GM18867 (cell line): ENCODE results near the gene CD44.

Experiments used
- ATAC-seq: cut with Tn5 transposase; IDR thresholded peaks from one replicate; pipeline ENCODE4 v1.9.1; 2021; ENCODE audit warnings: mild to moderate bottlenecking, moderate library complexity; ENCODE audit not compliant: unreplicated experiment

CD44 gene

GRCh38 chr11:35234460-35235156 lies 95.6 kb downstream of the CD44 start:
- no peak for ATAC-seq

GRCh38 chr11:35235157-35235468 lies 96.1 kb downstream of the CD44 start:
- no peak for ATAC-seq

- no peak for ATAC-seq
These were observed 96.5 kb downstream of the CD44 start for GRCh38 chr11:35235498-35235897.

GRCh38 chr11:35235936-35236666 lies 97.1 kb downstream of the CD44 start:
- no peak for ATAC-seq

GRCh38 chr11:35236667-35237003 lies 97.7 kb downstream of the CD44 start:
- no peak for ATAC-seq

GRCh38 chr11:35237351-35237750 lies 98.4 kb downstream of the CD44 start:
- no peak for ATAC-seq

GRCh38 chr11:35237860-35238715 lies 99.1 kb downstream of the CD44 start:
- no peak for ATAC-seq

GRCh38 chr11:35238882-35239281 lies 99.9 kb downstream of the CD44 start:
- no peak for ATAC-seq

- ATAC-seq, result no peak
These were observed 100.6 kb downstream of the CD44 start for GRCh38 chr11:35239471-35240075.

GRCh38 chr11:35241083-35241482 lies 102.1 kb downstream of the CD44 start:
- ATAC-seq, result no peak

- no peak for ATAC-seq
These were observed 102.6 kb downstream of the CD44 start for GRCh38 chr11:35241531-35241930.

GRCh38 chr11:35242412-35243242 lies 103.7 kb downstream of the CD44 start:
- no peak for ATAC-seq

- no peak for ATAC-seq
These were observed 104.8 kb downstream of the CD44 start for GRCh38 chr11:35243774-35244173.

- ATAC-seq, result no peak
These were observed 106.1 kb downstream of the CD44 start for GRCh38 chr11:35245056-35245455.

GRCh38 chr11:35245786-35246185 lies 106.8 kb downstream of the CD44 start:
- no peak for ATAC-seq

- no peak for ATAC-seq
These were observed 107.8 kb downstream of the CD44 start for GRCh38 chr11:35246745-35247144.

GRCh38 chr11:35247428-35247827 lies 108.5 kb downstream of the CD44 start:
- ATAC-seq, result no peak

GRCh38 chr11:35247863-35248262 lies 108.9 kb downstream of the CD44 start:
- ATAC-seq, result no peak

- ATAC-seq, result no peak
These were observed 109.8 kb downstream of the CD44 start for GRCh38 chr11:35248558-35249323.

- ATAC-seq, result no peak
These were observed 111.2 kb downstream of the CD44 start for GRCh38 chr11:35250192-35250591.
